HG03066 (cell line): Measurements from ENCODE around the gene RMND5A.
A peak's percentile ranks its signal among the peaks of the same experiment; 100 is the strongest.

Experiments
- ATAC-seq: cut with Tn5 transposase; IDR thresholded peaks from one replicate; pipeline ENCODE4 v1.9.1; 2021; ENCODE audit warnings: low read depth; ENCODE audit not compliant: unreplicated experiment

Gene RMND5A

GRCh38 chr2:86789687-86790133 lies 69.6 kb downstream of the RMND5A start:
- no peak for ATAC-seq

DNA sequence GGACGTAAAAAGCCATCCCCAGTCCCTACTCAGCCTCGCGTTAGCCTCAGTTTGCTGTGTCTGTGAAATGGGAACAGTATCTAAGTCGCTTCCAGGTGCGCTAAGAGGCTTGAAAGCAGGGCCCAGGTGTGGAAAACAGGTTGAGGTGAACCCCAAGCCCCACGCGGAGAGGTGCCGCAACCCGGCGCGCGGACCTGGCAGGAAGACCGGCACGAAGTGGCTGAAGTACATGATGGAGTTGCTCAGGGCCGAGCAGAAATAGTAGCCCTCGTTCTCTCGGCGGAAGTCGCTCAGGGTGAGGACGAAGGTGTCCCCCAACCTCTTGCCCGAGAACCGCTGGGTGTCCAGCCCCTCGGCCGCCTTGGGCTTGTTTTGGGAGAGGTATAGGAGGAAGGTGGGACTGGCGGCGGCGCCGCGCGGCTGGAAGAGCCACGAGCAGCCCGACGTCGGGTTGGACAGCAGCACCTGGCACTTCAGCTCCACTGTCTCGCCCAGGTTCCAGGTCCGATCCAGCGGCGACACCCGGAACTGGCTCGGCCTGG lies 70.1 kb downstream of the RMND5A start:
- no peak for ATAC-seq

DNA sequence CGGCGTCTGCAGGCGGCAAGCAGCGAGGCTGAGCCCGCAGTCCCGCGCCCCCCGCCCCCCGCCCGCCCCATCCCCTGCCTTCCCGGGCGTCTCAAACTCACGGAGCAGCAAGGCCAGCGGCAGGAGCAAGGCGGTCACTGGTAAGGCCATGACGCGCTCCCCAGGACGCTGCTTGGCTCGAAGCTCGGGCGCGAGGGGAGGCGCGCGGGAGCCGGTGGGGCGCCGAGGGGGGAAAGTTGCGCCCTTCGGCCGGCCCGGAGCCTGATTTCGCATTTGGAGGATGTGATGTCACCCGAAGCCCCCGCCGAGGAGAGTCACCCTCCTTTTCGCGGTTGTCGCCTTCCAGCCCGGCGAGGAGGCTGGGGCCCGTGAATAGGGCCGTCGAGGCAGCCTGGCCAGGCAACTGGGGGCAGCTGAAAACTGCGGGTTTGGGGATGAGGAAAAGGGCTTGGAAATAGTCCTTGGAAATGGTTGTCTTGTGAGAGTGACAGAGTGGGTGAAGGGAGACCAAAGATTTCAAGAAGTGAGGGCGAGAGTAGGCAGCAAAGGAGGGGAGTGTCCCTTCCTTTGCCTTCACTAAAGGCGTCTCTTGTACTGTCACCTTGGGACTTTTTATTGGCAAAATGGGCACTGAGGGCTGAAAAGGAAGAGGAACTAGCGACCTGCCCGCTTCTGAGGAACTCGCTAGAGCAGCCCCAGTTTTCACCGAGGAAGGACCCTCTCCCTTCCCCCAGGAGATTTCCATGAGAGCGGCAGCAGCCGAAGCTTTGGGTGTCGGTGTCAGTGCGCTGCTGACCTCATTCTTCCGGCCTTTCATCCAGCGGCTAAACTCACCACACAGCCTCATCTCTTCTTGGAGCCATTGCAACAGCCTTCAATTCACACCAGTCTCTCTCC lies 70.8 kb downstream of the RMND5A start, which contains the start of gene CD8A:
Gene CD8A (minus strand): TSS at position 238 of the 897 bp plus-strand sequence. CDS start 88 bp downstream, at position 150.
- no peak for ATAC-seq

GRCh38 chr2:86791573-86791972 lies 71.5 kb downstream of the RMND5A start:
- no peak for ATAC-seq

DNA sequence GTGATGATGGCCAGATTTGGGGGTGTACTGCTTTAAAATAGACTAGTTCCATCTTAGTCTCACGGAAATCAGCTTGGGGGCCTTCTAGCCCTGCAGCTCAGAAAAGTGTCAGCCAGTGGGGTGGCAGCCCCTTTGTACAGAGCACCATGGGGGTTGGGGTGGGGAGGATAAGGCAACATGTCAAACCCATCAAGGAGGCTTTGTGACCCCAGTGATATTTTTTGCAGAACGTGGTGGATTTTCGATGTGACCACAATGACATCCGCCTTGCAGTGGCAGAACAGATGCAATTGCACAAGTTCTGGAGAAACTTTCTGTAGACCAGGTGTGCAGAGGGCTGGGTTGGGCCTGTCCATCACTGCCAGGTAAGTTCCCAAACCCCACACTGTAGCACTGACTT lies 73.7 kb downstream of the RMND5A start:
- no peak for ATAC-seq

- ATAC-seq = no peak
These were observed 74.8 kb downstream of the RMND5A start for GRCh38 chr2:86794861-86795260.

GRCh38 chr2:86800856-86801567 lies 80.9 kb downstream of the RMND5A start:
- no peak for ATAC-seq

DNA sequence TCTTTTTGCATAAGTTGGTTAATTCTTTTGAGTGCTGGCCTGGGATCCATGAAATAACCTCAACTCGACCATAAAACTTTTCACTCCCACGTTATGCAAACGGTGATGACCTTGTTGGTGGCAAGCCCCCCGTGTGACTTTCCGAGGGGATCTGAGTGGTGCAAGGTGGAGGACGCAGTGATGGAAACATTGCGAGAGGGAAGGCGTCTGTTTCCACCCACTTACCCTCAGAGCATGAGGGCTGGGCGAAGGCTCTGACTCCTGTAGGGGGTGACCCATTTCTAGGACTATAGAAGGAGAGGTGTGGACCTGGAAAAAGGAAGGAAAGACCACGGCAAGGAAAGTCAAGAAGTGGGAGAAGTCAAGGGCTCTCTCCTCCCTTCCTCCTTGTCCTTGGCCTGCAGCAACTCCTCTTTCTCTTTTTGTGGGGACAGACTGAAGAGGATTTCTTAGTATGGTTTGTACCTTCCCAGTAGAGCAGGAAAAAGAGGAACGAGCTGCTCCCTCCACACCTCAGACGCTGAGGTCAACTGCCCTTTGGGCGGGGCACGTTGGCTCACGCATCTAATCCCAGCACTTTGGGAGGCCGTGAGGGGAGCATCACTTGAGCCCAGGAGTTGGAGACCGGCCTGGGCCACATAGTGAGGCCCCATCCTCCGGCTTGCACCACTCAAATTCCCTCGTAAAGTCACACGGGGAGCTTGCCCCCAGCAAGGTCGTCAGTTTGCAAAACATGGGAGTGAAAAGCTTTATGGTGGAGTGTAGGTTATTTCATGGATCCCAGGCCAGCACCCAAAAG lies 86.2 kb downstream of the RMND5A start:
- ATAC-seq = no peak

DNA sequence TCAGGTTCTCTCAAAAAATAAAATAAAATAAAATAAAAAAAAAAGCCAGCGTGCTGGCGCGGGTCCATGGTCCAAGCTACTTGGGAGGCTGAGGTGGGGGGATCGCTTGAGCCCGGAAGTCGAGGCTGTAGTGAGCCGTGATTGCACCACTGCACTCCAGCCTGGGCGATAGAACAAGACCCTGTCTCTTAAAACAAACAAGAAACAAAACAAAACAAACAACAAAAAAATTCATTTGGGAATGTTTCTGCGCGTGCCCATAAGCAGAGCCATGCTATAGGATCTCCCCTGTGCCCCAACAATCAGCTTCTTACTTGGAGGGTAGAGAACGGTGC lies 87.0 kb downstream of the RMND5A start:
- ATAC-seq = no peak

- ATAC-seq = no peak
These were observed 87.6 kb downstream of the RMND5A start for GRCh38 chr2:86807468-86808275.

DNA sequence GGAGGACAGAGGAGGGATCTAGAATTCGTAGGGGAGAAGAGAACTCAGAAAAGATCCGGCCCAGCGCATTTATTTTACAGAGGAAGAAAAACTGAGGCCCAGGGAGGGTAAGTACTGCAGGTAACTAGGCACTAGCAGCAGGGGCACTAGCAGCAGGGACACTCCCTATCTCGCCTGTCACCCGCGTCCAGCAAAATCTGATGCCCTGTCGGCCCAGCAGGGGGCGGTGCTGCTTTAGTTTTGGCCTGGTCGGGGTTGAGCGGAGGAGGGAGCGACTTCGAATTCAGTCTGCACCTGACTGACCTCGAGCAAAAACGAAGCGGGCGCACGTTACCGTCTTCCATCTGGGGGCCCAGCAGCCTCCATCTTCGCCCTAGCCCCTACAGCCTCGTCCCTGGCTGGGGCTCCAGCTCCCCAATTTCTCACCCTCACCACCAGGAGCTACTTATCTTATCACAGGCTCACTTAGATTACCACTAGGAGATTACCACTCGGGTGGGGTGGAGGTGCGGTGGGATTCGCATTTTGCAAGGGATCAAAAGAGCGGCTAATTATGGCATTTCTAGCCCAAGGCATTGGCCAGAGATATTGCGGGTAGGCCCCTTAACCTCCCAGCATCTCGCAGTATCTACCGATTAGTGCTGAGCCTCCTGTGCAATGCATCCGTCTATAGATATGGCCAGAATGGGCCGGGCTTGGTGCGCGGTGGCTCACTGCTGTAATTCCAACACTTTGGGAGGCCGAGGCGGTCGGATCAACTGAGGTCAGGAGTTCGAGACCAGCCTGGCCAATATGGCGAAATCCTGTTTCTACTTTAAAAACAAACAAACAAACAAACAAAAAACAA lies 88.4 kb downstream of the RMND5A start:
- ATAC-seq = peak; percentile 93

- no peak for ATAC-seq
These were observed 89.5 kb downstream of the RMND5A start for GRCh38 chr2:86809481-86810121.

DNA sequence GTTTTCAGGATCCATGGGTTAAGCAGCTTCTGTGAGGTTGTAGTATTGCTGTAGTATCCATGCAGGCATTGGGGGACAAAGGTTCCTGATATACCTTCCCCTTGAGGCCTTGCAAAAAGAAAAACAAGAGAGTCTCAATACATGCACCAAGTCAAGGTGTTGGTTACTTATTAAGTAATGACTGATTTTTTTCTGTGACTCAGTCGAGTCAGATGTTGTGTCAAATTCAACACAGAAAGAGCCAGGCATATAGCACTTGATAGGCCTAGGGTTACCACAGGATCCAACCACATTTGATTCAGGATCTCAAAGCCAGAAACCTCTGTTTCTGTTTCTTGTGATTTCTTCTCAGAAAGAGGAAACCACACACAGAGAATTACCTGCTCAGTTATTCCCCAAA lies 95.5 kb downstream of the RMND5A start:
- no peak for ATAC-seq

DNA sequence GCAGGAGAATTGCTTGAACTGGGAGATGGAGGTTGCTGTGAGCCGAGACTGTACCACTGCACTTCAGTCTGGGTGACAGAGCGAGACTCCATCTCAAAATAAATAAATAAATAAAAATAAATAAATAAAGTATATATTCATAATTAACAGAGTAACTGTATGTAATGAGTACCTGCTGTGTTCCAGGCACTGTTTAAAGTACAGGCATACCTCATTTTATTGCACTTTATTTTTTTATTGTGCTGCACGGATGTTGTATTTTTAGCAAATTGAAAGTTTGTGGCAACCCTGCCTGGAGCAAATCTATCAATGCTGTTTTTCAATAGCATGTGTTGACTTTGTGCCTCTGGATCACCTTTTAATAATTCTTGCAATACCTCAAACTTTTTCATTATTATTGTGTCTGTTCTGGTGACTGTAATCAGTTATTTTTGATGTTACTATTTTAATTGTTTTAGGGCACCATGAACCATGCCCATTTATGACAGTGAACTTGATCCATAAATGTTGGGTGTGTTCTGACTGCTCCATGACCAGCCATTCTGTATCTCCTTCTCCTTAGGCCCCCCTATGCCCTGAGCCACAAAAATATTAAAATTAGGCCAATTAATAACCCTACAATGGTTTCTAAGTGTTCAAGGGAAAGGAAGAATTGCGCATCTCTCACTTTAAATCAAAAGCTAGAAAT lies 98.2 kb downstream of the RMND5A start:
- ATAC-seq = no peak

GRCh38 chr2:86818957-86819356 lies 98.9 kb downstream of the RMND5A start:
- no peak for ATAC-seq

GRCh38 chr2:86821306-86821705 lies 101.2 kb downstream of the RMND5A start:
- ATAC-seq = no peak

DNA sequence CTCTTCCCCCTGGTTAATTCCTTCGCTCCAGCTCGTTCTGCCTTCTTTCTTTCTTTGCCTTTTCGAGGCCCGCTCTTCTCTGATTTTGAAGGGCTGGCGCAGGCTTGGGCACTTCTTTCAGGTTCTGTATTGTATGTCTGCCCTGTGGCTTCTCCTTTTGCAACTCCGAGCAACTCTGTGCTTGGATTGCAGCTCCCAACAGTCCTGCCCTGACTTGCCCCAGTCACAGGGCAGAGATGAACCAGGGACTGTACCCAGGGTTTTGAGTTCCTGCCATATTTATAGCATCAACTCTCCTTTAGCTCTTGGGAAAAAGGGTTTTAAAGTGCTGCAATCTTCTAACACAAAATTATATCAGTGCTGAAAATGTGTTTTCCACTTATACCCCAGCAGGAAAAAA lies 101.8 kb downstream of the RMND5A start:
- no peak for ATAC-seq
